HG03280 (cell line): Measurements from ENCODE around the gene AKAP13.

ENCODE experiments used
- ATAC-seq: cut with Tn5 transposase; IDR thresholded peaks from one replicate; pipeline ENCODE4 v1.9.1; 2021; ENCODE audit warnings: mild to moderate bottlenecking, moderate library complexity; ENCODE audit not compliant: unreplicated experiment

The AKAP13 gene

GRCh38 chr15:85748176-85748575 is 367.8 kb downstream of the AKAP13 start:
- ATAC-seq = no peak

DNA sequence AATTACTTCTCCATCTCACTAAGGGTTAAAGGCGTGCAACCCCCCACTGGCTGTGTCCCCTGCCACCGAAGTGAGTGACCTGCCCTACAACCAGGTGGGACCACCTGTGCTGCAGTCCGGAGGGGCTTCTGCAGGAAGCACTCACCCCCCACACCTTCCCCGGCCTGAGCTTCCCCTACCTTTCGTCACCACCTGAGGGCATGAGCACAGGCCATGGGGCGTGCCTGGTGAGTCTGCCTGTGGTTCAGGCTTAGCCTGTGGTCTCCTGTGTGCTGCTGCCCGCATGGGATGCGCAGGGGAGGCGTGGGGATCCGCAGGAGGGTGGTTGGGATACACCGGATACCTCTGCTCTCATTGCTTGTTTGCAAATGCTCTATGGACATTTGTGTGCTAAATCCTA is 368.3 kb downstream of the AKAP13 start:
- ATAC-seq = no peak

DNA sequence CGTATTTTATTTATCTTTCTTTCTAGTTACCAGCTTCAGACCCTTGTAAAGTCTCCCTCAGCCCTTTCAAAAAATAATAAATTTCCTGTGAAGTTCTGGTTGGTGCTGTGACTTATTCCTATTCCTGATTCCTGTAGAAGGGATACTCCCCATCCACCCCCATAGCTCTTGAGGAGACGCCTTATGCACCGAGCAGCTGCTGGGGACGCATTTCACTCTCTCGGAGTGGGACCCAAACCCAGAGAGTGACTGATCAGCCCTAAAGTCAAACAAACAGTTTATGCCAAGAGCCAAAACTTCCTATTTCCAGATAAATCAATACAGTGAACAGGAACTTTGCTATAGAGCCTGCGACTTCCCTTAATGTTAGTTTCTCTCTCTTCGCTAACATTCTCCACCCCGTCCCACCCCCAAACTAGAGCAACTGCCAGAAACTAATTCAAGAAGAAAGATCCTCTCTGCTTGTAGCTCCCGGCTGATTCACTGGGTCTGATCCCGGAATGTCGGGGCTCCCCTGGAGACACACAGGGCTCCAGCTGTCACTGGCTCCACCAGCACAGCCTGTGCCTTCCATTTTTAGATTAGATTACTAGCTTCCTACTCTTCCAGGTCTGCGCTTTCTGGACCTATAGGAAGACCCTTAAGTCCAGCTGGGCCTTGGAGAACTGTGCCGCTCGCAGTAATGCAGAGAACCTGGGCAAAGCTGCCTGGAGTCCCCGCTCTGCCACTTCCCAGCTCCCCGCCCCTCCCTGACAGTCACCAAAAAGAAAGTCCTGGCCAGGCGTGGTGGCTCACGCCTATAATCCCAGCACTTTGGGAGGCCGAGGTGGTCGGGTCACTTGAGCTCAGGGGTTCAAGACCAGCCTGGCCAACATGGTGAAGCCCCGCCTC is 369.1 kb downstream of the AKAP13 start:
- no peak for ATAC-seq

- ATAC-seq = no peak
Measured at GRCh38 chr15:85750319-85751290, 370.2 kb downstream of the AKAP13 start.

DNA sequence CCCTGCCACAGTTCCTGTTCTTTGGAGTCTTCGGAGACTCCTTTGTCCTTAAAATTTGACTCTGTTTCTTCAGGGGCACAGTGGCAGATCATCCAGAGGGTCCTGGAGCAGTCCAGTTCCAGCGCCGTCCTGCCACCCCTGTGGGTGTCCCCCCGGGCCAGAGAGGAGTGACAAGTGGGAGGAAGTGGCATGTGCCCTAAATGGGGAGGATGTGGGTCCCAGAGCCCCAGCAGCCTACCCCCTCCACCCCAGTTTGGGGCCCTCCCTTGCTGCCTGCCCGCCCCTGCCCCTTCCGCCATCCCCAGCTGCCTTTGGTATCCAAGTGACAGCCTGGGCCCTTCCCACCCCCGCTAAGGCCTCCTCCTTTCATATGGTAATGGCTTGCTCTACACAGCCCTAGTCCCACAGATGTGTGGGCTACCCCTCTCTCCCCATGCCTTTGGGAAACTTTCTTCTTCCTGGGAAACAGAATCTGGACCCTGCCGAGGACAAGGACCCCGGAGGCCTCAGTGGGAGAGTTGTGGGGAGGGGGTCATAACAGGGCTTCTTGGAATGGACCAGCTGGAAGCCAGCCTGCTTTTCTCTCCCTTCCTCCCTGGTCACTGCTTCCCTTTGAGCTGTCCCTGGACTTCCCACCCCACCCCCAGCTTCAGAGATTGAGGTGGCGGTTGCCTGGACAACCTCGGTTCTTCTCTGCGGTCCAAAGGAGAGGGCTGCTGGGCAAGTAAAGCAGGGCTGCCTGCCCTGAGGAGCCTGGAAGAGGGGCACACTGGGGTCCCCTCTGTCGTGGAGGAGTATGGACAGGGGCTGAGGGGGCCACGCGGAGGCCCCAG is 371.1 kb downstream of the AKAP13 start:
- no peak for ATAC-seq

- ATAC-seq = no peak
Measured at GRCh38 chr15:85752124-85752475, 371.7 kb downstream of the AKAP13 start.

- ATAC-seq = no peak
Measured at GRCh38 chr15:85752491-85752961, 372.1 kb downstream of the AKAP13 start.

GRCh38 chr15:85753261-85753660 is 372.9 kb downstream of the AKAP13 start:
- no peak for ATAC-seq

DNA sequence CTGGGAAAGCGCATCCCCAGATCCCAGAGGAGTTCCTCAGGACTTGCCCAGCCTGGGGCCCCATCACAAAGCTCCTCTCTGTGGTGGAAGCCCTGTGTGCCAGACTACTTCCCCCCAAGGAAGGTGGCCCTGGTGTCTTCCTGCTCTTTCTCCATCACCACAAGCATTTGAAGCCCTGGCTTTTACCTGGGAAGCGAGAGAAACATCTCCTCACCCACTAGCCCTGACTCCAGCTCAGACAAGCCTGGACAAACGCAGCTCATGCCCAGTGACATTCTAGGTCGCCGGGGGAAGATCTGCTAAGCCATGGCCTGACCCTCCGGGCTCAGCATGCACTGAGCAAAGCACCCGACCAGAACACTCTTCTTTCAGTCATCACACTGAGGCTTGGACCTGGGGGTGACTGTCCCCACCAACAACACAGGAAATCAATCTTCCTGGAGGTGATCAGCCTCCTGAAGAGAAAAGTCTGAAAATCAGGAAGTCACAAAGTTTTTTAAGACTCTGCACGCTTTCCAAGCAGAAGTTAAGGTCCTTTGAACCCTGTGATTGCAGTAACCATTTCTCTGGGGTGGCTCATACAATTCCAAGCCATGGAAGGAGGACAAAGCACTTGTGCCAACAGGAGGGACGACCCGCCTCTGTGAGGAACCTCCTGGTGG is 373.5 kb downstream of the AKAP13 start:
- ATAC-seq = no peak

DNA sequence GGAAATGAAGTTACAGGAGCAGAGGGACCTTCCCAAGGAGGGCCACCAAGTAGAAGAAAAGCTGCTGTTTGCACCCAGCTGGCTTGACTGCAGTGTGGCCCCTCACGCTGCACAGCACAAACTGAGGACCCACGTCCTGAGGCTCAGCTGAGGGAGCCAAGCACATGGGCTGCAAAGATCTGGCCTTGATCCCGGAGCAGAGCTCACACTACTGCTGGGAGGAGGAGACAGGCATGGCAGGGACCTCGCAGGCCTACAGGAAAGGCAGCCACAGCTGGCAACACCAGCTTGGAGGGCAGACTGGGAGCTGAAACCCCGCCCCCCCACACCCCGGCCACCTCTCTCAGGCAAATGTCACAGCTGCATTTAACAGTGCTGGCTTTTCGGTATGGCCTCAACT is 374.6 kb downstream of the AKAP13 start:
- ATAC-seq = no peak

GRCh38 chr15:85755471-85755870 is 375.1 kb downstream of the AKAP13 start:
- no peak for ATAC-seq

DNA sequence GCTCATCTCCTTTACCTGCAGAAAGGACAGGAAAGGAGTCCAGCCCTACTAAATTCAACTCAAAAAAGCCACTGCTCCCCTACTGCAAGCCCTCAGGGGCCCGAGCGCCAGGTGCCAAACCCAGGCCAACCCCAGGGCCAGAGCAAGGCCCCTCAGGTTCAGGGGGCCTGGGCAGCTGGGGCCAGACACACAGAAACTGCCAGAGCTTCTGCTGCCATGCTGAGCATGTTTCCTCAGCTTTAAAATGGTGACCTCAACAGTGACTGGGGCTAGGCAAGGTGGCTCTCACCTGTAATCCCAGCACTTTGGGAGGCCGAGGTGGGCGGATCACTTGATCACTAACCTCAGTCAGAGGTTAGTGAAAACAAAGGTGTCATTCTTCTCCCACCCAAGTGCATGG is 375.5 kb downstream of the AKAP13 start:
- ATAC-seq = no peak

GRCh38 chr15:85756411-85757072 is 376.1 kb downstream of the AKAP13 start:
- no peak for ATAC-seq

- ATAC-seq = no peak
Measured at GRCh38 chr15:85757073-85757938, 376.9 kb downstream of the AKAP13 start.

DNA sequence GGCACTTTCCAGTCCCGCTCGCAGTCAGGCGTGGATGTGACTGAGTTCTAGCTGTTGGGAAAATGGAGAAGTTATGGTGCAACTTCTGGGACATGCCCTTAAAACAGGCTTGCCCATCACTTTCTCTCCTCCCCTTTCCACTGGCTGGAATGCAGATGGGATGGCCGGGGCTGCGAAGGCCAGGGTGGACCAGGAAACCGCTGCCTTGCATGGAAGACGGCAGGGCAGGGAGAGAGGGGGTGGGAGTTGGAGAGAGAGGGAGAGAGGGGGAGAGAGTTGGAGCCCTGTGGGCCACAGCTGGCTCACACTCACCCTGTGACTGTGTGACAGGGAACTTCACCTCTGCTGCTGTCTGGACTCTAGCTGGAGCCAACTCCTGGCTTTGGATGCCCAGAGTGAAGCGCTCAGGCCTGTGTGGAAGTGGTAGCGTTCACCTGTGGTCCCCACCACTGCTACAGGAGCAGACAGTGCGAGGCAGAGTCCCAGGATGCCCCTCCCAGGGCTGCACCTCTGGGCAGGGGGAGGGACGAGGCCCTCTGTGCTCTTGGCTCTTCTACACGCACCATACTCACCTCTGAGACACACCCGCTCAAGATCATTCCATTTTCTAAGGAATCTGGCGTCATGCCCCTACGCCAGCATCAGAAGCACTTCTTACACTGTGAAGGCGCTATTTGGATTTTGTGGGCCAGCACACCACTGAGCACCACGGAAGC is 377.7 kb downstream of the AKAP13 start:
- ATAC-seq = no peak

DNA sequence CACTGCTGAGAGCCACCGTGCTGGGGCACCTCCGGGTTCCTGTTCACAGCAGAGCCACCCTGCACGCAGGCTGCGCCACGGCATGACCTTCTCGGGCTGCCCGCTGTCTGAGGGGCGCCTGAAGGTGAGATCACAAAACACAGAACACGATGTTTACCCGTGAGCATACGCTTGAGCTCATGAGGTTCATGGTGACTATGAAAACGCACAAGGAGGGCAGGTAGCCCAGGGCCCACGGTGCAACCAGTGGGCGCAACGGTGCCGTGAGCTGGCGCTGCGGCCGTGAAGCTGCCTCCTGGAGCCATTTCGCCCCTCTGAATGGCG is 378.2 kb downstream of the AKAP13 start:
- ATAC-seq = no peak

- ATAC-seq = no peak
Measured at GRCh38 chr15:85759376-85759775, 379.0 kb downstream of the AKAP13 start.

- ATAC-seq = no peak
Measured at GRCh38 chr15:85760049-85760448, 379.6 kb downstream of the AKAP13 start.
